HG03060 (cell line): ENCODE results near the gene GLI3.

ENCODE experiments used
- ATAC-seq: cut with Tn5 transposase; IDR thresholded peaks from one replicate; pipeline ENCODE4 v1.9.1; 2021; ENCODE audit warnings: low read depth, moderate number of reproducible peaks; ENCODE audit not compliant: unreplicated experiment

GLI3 gene

DNA sequence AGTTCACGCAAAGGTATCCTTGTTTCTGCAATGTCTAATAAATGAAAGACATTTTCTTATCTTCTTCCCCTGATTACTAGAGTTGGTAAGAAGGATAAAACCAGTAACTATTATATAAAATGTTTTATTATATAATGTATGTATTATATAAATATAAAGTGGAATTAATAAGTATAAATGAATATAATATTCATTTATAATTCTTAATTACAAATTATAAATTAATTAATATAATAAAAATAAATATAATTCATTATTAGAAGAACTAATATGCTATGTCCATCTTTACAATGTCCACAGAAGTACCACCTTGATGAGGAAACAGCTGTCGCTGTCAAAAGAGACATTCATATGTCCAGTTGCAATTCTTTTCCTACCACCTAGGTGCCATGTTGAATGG lies 177.7 kb downstream of the GLI3 start:
- no peak for ATAC-seq

DNA sequence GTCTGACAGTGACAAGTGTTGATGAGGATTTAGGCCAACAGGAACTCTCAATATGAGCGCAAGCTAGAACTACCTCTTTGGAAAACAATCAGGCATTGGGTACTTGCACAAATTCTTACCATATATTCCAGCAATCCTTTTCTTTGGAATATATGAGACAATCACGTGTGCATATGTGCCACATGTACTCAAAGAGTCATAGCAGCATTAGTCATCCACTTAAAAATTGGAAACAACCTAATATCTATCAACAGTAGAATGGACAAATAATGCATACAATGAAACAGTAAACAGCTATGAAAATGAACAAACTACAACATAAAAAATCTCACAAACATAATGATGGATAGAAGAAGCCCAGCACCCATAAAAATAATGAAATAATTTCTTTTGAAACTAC lies 179.7 kb downstream of the GLI3 start:
- no peak for ATAC-seq

DNA sequence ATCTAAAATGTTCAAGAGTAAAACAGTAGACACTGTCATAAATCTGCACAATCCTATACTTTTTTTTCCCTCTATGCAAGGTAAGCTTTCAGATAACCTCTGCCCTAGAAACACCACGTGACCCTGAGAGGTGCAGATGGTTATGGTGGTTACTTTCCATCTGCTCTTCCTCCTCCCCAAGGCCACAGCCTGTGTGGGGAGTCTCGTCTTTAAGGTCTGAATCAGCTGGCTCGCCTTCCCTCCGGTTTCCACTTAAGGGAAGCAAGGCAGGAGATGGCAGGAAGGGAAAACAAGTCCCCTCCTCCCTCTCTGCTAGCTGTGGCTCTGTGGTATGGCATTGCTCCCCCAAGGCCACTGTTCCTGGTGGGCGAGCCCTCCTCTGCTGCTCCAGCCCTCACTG lies 181.8 kb downstream of the GLI3 start:
- ATAC-seq: no peak

DNA sequence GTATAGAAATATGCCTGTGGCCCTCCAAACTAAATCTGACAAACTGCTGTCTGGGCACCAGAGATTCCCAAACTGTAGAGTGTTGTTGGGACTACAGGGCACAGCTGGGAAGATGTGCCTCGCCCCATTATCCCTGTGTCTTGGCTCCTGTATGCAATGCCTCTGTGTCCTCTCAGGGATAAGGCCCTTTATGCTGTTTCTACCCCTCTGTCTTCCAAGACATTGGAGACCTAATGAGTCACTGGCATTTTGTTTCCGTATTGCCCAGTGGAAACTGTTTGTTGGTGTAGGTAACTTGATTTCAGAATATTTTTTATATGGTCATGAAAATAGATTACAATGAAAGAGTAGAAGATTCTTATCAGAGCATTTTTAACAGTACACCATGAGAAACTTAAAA lies 183.2 kb downstream of the GLI3 start:
- ATAC-seq: no peak

DNA sequence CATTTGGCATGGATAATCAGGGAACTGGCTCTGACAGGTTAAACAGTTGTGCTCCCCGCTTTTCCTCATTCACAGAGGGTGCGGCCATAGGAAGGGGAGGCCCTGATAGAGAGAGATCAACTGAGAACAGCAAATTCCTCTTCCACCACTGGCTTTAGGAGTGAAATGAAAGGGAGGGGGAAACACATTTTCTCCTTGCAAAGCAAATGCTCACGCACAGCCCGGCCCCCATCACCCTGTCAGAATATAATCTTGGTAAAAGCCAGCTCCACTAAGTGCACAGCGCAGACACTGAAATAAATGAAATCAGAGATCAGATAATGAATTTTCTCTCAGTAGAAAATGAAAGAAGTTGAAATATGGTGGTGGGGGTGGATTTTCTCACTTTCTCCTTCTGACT lies 187.2 kb downstream of the GLI3 start:
- ATAC-seq: no peak

DNA sequence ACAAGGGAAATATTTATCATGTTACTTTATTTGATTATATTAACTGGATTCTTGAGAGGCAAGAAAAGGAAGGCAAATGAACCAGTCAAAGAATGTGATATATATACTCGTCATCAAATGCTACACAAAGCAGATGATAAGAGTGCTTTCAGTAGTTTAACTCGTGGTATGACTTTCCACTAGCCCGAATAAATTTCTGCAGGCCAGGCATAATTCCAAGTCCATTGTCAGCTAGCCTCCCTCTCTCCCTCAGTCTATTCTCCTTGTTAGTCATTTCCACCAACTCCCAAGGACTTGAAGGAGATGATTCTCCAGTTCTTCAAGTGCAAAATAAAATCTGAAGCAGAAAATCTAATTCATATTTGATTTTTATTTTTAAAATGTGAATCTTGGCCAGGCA lies 190.5 kb downstream of the GLI3 start:
- no peak for ATAC-seq

DNA sequence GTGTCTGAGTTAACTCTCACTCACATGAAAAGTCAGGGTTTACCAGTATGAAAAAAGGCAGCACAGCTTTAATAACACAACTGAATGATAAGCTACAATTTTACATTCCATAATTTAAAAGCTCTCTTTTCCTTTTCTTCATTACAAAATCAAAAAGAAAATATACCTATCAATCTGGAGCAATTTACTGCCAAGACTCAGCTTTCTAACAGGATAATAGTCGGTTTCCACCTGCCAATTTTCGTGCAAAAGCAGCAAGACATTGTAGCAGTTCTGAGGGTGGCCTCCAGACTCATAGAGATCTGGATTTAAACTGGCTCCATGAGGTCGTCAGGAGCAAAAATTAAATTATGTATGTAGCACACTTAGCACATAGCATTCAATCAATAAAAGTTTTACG lies 191.0 kb downstream of the GLI3 start:
- ATAC-seq: no peak

DNA sequence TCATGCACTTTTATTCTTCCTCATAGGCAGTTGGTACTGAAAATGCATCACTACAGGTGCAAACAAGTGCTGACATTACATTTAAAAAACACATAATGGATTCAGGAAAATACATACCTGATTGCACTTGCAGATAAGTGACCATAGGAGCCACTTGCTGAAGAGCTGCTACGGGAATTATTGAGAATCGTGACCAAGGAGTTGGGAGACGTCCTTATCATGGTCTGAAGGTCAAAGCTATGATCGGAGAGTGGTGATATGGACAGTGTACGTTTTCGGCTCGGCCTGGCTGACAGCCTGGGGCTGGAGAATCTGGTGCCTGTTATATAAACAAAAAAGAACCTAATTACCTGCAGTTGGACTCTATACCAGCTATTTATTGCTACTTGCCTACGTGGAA lies 197.1 kb downstream of the GLI3 start:
- ATAC-seq: no peak

DNA sequence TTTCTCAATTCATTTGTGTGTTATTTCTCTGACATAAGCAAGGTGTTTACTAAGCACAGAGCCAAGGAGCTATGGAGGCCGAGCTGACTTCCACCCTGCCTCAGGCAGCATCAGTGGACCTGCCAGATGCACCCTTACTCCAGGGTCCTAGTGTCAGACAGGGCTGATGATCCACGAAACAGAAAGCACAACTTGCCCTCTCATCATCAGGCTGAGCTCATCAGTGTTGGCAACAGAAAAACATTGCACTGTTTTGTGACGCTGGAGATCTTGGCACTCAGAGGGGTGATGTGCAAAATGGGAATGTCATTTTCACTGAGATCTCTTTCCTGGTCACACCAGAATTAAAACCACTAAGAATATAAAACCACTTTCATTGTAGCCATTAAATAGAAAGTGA lies 201.8 kb downstream of the GLI3 start:
- no peak for ATAC-seq

DNA sequence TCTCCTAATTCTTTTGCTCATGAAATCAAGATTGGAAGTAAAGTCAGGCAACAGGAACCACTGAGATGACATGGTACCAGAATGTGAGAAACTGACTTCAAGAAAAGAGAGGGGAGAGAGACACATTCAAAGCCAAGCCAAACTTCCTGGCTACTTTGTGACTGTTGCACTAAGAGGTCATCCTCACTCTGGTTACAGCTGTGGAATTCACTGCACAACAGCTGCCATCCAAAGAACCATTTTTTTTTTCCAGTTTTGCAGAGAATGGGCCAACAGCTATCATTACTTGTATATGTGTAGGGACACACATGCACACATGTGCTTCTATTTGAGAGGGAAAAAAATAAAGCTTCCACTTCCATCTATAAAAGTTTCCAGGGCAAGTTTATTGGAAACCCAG lies 203.5 kb downstream of the GLI3 start:
- no peak for ATAC-seq

DNA sequence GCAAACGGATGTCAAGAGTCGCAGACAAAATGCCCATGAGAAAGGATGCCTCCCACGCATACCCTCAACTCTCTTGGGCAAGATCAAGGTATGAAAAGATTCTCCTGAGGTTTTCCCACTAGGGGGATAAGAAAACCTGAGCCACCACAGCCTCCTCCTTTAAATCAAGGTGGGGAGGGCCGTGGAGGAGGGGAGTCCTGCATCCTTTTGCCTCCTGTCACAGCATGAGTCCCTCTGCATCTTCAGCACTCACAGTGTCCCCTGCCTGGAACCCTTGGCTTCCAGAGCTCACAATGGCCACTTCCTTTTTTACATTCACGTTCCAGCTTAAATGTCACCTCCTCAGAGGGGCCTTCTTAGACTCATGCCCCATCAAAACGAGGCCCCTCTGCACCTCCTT lies 207.6 kb downstream of the GLI3 start:
- no peak for ATAC-seq

DNA sequence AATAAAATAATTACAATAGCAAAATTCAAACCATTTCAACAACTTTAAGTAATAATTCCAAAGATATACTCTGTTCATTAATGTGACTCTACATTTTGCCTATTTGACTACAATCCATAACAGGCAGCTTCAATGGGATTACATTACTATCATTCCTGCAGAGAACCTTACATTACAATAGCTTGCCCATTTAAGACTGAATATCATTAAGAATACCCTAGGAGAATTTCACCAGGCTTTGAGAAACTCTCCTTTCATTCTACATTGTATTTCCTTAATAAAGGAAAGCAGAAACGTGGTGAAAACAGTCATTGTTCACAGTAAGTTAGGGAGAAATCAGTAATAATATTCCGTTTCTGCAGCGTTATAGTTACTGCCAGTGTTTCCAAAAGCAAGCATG lies 209.5 kb downstream of the GLI3 start:
- ATAC-seq: no peak

DNA sequence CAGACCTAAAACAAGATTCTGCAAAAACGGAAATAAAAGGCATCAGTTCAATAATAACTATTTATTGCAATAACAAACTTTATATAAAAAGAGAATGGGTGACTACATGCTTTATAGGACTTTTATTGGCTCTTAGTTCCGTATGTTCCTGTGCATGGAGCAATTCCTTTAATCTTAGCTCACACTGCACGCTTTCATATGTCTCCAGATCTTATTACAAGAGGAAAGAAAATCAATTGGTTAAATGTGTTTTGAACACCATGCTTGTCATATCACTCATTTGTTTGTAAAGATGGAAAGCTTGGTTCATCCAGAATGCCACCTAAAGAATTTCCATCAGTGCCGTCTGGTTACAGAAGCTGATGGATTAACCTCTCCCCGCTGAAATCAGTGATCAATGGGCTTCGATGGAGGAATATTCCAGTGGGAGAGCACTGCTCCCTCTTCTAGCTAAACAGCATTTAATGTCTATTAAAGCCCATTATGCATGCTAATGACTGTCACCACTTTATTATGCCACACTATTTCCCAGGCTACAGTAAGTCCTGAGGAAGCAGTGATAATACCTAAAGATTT lies 210.3 kb downstream of the GLI3 start:
- no peak for ATAC-seq

DNA sequence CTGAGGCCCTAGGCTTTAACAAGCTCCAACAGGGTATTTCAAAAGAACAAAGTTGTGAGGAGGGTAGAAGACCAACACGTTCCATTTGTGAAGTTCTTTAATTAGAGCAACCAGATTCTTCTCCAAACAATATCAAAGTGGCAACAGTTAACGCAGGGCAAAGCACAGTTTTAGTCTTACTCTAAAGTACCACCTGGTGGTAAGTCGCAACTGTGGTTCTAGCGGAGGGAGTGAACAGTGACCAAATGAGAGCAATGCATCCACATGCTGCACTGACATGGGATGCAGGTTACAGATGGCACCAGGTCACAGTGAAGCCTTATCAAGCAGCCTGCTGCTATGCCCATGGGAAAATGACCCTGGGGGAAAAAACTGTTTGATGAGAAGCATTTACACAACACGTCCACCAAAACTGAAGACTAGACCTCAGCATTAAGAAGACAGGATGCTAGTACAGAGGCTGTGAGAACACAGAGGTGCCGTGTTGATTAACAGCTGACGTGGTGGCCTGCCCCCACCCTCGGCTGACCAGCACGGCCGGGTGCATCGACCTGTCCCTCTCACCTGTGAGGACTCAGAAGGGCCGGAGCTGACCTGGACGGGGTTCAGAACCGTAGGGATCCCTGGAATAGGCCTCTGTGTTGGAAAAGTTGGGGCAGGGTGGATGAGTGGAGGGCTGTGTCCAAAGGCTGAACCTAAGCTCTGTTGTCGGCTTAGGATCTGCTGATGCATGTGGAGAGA lies 211.2 kb downstream of the GLI3 start:
- no peak for ATAC-seq

DNA sequence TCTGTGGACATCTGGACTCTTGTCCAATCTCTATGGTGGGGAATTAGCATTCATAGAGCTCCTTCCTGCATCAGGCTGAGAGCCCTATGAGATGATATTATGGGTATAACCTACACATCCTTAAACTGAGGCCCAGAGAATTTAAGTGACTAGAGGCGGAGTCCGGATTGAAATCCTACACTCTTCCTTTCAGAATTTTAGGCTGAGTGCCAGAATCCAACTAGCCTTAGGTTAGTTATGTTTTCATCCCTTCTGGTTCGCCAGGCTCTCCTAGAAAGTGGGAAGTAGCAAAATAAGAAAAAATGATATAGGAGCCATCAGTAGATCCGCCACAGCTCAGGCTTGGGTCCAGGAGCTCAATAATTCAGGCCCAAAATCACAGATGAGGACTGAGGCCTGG lies 212.5 kb downstream of the GLI3 start:
- no peak for ATAC-seq

DNA sequence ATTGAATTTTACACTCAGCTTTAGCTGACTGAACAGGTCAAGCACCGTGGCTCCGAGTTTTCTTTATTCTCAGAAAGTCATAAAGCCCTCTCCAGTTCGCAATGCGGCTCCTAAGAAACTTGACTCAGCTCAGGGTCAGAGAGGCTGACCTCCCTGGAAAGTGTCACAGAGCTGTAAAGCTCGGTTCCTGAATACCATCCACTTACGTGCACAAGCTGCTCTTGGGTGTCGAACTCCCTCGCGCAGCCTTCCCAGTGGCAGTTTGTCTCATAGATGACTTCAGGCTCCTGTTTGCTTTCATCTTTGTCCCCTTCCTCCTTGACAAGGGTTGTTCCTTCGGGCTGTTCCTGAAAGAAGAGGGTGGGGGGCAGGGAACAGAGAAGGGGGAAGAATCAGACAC lies 213.7 kb downstream of the GLI3 start:
- no peak for ATAC-seq

DNA sequence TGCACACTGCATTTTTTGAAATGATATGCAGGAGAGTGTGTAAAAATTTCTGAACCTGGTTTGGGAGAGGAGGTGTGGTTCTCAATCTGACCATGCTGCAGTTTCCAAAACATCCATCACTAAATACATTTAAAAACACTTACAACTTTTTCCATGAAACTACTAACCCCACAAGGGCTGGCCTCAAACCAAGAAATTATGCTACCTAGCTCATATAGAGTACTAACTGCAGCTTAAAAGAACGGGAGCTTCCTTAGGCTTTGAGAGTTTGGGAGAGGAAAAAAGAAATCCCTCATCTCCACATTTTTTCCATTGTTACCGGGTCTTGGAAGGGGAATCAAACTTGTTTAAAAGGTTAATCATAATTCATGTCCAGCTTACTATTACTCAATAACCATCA lies 214.2 kb downstream of the GLI3 start:
- no peak for ATAC-seq

DNA sequence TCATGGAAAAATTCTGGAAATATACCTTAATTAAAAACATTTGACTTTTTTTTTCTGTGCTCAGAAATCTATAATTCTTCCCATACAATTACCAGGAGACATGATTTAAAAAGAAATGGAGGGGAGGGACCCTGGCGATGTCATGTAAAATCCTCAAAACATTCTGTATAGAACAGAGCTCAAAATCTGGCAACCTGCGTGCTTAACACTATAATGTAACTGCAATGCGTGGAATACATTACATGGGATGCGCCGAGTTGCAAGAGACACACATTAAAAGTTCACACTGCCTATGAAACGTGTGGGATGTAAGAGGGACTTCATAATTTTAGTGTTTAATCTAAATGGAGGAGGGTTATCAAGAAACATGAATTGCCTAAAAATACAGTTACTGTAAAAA lies 215.0 kb downstream of the GLI3 start:
- no peak for ATAC-seq

DNA sequence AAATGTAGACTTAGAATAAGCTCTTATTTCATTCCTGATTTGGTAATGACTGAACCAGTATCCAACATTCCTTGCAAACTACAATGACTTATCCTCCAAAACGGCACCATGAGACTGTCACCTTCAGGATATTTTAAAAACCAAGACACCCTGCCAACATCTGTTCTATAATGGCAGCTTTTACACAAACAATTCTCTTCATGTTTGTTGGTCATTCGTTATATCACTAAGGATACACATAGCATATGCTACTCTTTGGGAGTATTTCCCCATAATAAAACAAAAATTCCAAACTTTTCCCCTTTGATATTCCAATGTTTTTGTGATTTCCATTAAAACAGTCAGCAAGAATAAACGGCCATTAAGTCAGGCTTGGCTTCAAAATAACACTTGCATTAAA lies 215.4 kb downstream of the GLI3 start:
- no peak for ATAC-seq

DNA sequence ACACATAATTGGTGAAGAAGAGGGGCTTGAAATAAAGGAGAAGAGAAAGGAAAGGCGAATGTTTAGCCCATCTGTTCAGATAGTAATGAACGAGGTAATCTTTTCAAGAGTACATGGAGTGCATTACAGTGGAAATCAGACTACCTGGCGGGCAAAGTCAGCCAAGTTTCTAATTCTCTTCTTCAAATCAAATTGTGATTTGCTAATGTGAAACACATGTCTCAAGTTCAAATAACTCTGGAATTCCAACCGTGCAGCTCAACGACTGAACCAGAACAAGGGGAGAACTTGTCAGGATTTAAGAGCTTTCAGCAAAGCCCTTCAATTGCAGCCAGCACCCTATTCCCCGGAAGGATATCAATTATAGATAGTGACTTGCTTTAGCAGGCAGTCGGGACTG lies 216.9 kb downstream of the GLI3 start:
- ATAC-seq: no peak

DNA sequence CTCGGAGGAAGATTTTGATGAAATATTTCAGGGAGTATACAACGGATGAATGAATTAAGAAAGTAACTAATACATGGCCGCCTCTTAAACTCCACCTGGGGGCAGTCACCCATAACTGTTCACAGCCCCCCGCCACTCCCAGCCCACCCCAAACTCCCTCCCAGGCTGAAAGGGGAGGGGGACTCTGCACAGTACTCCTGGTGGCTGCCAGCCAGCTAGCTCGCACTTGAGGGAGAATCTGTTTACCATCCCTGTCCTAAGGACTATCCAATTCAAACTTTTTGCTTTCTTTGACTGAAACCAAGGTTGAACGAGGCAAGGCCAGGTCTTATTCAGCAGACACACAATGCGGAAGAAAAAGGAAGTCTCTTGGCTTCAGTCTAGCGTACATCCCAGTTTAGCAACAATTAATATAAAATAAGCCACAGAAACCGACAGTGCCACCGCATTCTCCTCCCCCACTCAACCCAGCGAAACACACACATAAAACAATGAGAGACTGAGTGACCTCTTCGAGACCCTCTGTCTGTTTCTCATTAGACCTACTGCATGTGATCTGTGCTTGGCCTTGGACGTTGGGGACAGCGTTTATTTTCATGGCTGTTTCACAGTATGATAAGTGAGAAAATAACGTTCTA lies 219.5 kb downstream of the GLI3 start:
- ATAC-seq: no peak

DNA sequence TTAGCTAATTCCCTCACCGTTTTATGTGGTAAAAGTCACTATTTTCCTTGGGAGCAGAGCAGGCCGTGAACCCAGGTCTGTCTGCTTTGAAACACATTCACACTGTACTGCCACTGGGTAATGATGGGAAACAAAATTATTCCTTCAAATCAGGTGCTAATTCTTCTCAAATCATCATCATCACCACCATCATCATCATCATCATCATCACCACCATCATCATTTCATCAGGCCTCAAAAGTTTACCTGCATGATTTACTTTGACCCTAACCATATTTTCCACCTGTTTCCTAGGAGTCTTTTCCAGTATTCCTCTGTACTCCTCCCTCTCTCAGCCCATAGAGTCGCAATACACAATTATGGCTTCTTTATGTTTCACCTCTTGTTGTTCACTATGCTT lies 220.5 kb downstream of the GLI3 start:
- no peak for ATAC-seq
